NB4 (cell line): ENCODE measurements around the gene LILRA6.
"Not testable (repeated sequence)": the region's sequence is repeated elsewhere in the genome, so short reads cannot be mapped to it uniquely, and the experiment has no call there.

ENCODE experiments used
- CTCF ChIP-seq: IDR thresholded peaks from one replicate; pipeline ENCODE4 v1.5.1; 2012; ENCODE audit warnings: low read depth, low read length
- POLR2A ChIP-seq: IDR thresholded peaks from 2 replicates; pipeline ENCODE4 v1.6.1; 2011; ENCODE audit warnings: mild to moderate bottlenecking; ENCODE audit not compliant: insufficient read length; ENCODE audit errors: extremely low read depth

- not testable (repeated sequence) for TF ChIP-seq POLR2A, CTCF
Observed at GRCh38 chr19:54239491-54240371, 2.9 kb downstream of the LILRA6 start.
